Neural progenitor cell (in vitro differentiated cells): ENCODE data around the gene C4orf51. TPM values are rescaled to one million over a fixed set of nuclear protein-coding genes. Genes with fewer than 3 reads are reported as not detected.

ENCODE experiments used
- DNase-seq: peaks from one replicate; pipeline ENCODE4 v3.0.0-alpha.2; 2016; ENCODE audit warnings: low spot score
- H2AFZ ChIP-seq: fragments of 200-600 bp; sonication (generic); replicated peaks from 2 replicates; pipeline ENCODE4 v1.6.1; 2016; ENCODE audit warnings: antibody characterized with exemption
- H3F3A ChIP-seq: fragments of 200-600 bp; sonication (generic); 2 replicates; pipeline ENCODE4 v1.6.1; 2016; ENCODE audit warnings: antibody characterized with exemption, low read depth
- H3K27ac ChIP-seq: fragments of 200-600 bp; sonication (generic); 2 replicates; pipeline ENCODE4 v1.5.1; 2016; ENCODE audit warnings: mild to moderate bottlenecking
- H3K27me3 ChIP-seq: fragments of 200-600 bp; sonication (generic); 2 replicates; pipeline ENCODE4 v1.6.1; 2016; ENCODE audit warnings: mild to moderate bottlenecking, moderate library complexity
- H3K36me3 ChIP-seq: fragments of 200-600 bp; sonication (generic); 2 replicates; pipeline ENCODE4 v1.5.1; 2016
- H3K4me1 ChIP-seq: fragments of 200-600 bp; sonication (generic); 2 replicates; pipeline ENCODE4 v1.6.1; 2016; ENCODE audit warnings: mixed run types
- H3K4me2 ChIP-seq: fragments of 200-600 bp; sonication (generic); 2 replicates; pipeline ENCODE4 v1.6.1; 2016
- H3K4me3 ChIP-seq: fragments of 200-600 bp; sonication (generic); 2 replicates; pipeline ENCODE4 v1.5.1; 2016
- H3K79me2 ChIP-seq: fragments of 200-600 bp; sonication (generic); 2 replicates; pipeline ENCODE4 v1.6.1; 2016; ENCODE audit warnings: low read depth
- H3K9ac ChIP-seq: fragments of 200-600 bp; sonication (generic); 2 replicates; pipeline ENCODE4 v1.6.1; 2016
- H3K9me3 ChIP-seq: fragments of 200-600 bp; sonication (generic); 2 replicates; pipeline ENCODE4 v1.5.1; 2016; ENCODE audit warnings: low read depth
- H4K20me1 ChIP-seq: fragments of 200-600 bp; sonication (generic); 2 replicates; pipeline ENCODE4 v1.6.1; 2016; ENCODE audit warnings: low read depth
- H3K27ac Mint-ChIP-seq: 3 replicates; pipeline ENCODE4 v1.8.0; 2021; ENCODE audit warnings: mixed read lengths
- H3K27me3 Mint-ChIP-seq: 2 replicates; pipeline ENCODE4 v1.8.0; 2022; ENCODE audit warnings: low read depth, mild to moderate bottlenecking, inconsistent platforms, moderate library complexity, mixed read lengths; ENCODE audit not compliant: insufficient read depth
- H3K36me3 Mint-ChIP-seq: 3 replicates; pipeline ENCODE4 v1.8.0; 2021; ENCODE audit warnings: mixed read lengths
- H3K4me1 Mint-ChIP-seq: 3 replicates; pipeline ENCODE4 v1.8.0; 2021; ENCODE audit warnings: mixed read lengths
- H3K4me3 Mint-ChIP-seq: 3 replicates; pipeline ENCODE4 v1.8.0; 2021; ENCODE audit warnings: mild to moderate bottlenecking, moderate library complexity, mixed read lengths
- H3K9me3 Mint-ChIP-seq: 3 replicates; pipeline ENCODE4 v1.8.0; 2020; ENCODE audit warnings: mixed read lengths
- CTCF ChIP-seq: fragments of 200-600 bp; sonication (generic); IDR thresholded peaks from 2 replicates; pipeline ENCODE4 v1.5.1; 2017; ENCODE audit warnings: antibody characterized with exemption, mild to moderate bottlenecking
- EZH2 ChIP-seq: fragments of 200-600 bp; sonication (generic); IDR thresholded peaks from 2 replicates; pipeline ENCODE4 v1.6.1; 2017; ENCODE audit warnings: antibody characterized with exemption, mild to moderate bottlenecking, moderate library complexity
- EZH2phosphoT487 ChIP-seq: fragments of 200-600 bp; sonication (generic); IDR thresholded peaks from 2 replicates; pipeline ENCODE4 v1.6.1; 2017; ENCODE audit warnings: antibody characterized with exemption
- total RNA-seq: library from RNA; depleted of rRNA; stranded (reverse); fragments of >200 nt; gene quantifications from 2 replicates; pipeline ENCODE4 v1.2.3, GENCODE V29; 2015; ENCODE audit warnings: low replicate concordance

C4orf51 gene
- total RNA-seq, 1 donor from 2014 or later: not detected

DNA sequence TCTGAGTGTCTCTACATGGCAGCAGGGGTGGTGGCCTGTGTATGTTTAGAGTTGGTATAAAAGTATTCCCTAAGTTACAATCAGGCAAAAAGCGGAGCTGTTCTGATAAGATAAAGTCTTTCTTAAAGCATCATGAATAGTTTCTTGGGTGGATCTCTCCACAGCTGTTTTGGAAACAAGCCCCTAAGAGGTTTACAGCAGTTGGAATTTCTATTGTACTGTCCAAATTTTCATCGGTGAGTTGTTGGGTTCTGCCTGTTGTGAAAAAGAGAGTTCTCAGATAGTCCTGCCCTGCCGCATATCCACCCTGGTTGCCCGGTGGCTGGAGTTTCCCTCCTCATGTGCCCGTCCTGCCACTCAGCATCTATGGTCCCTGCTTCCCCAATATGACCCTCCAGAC lies 50.1 kb downstream of the C4orf51 start:
- Mint-ChIP-seq H3K27ac (no peak overlapping the region), H3K36me3 (no peaks in the 10 kb centered on the region), H3K9me3 (peaks cover 3% of the 10 kb centered on the region), H3K27me3 (peaks cover 9% of the 10 kb centered on the region), H3K4me1 (peaks cover 30% of the 10 kb centered on the region), H3K4me3 (no peak overlapping the region)
- Histone ChIP-seq H4K20me1 (no peaks in the 10 kb centered on the region), H3K79me2 (no peaks in the 10 kb centered on the region), H3K4me1 (peaks cover 16% of the 10 kb centered on the region), H3K27ac (no peak overlapping the region), H3K36me3 (no peaks in the 10 kb centered on the region), H3K27me3 (no peaks in the 10 kb centered on the region), H3K9ac (no peak overlapping the region), H3K4me2 (no peak overlapping the region), H3K4me3 (no peak overlapping the region), H3K9me3 (no peaks in the 10 kb centered on the region), H3F3A (peaks cover 24% of the 10 kb centered on the region), H2AFZ (peak overlapping the region; percentile 6)
- DNase-seq: no peak
- TF ChIP-seq EZH2phosphoT487 (no peak), EZH2 (no peak), CTCF (no peak)

DNA sequence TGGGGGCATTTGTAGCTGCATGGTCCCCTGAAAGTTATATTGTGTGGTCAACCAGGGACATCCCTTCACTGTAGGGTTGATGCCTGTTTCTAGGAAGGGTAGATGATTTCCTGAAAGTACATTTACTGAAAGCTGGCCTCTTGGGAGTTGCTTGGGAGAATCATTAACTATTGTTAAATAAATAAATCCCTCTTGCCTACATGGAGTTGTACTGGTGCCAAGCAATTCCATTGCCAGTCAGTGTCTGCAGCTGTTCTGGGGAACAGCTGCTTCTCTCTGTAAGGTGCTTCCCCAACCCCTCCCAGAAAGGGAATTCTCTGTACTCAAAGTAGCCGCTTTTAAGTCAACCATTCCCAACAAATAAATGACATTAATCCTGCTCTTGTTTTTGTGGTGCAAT lies 51.1 kb downstream of the C4orf51 start:
- no peak overlapping the region for H2AFZ ChIP-seq
- H3K36me3 ChIP-seq: no peaks in the 10 kb centered on the region
- H3K79me2 ChIP-seq: no peaks in the 10 kb centered on the region
- no peak for DNase-seq
- TF ChIP-seq EZH2phosphoT487 (no peak), EZH2 (no peak), CTCF (no peak)
- Mint-ChIP-seq H3K4me1 (peaks cover 40% of the 10 kb centered on the region), H3K36me3 (no peaks in the 10 kb centered on the region), H3K4me3 (no peak overlapping the region), H3K27ac (peak overlapping the region; percentile 50), H3K9me3 (peaks cover 3% of the 10 kb centered on the region), H3K27me3 (peaks cover 9% of the 10 kb centered on the region)
- peaks cover 16% of the 10 kb centered on the region for H3K4me1 ChIP-seq
- H3K27ac ChIP-seq: no peak overlapping the region
- no peak overlapping the region for H3K4me2 ChIP-seq
- no peak overlapping the region for H3K9ac ChIP-seq
- no peaks in the 10 kb centered on the region for H4K20me1 ChIP-seq
- no peaks in the 10 kb centered on the region for H3K9me3 ChIP-seq
- H3K4me3 ChIP-seq: no peak overlapping the region
- H3F3A ChIP-seq: peaks cover 24% of the 10 kb centered on the region
- H3K27me3 ChIP-seq: no peaks in the 10 kb centered on the region

GRCh38 chr4:145732001-145732815 lies 52.3 kb downstream of the C4orf51 start:
- H3K27me3 ChIP-seq: no peaks in the 10 kb centered on the region
- H3K9me3 Mint-ChIP-seq: peaks cover 3% of the 10 kb centered on the region

More at GRCh38 chr4:145732001-145732815, 52.3 kb downstream of the C4orf51 start:
- TF ChIP-seq EZH2phosphoT487 (no peak), EZH2 (no peak), CTCF (no peak)
- H3K27me3 Mint-ChIP-seq: peaks cover 9% of the 10 kb centered on the region
- H3K4me1 ChIP-seq: peaks cover 16% of the 10 kb centered on the region
- no peaks in the 10 kb centered on the region for H4K20me1 ChIP-seq
- H3K79me2 ChIP-seq: no peaks in the 10 kb centered on the region
- peaks cover 24% of the 10 kb centered on the region for H3F3A ChIP-seq
- H3K9me3 ChIP-seq: no peaks in the 10 kb centered on the region
- H3K4me2 ChIP-seq: peak overlapping the region; percentile 78
- H3K4me3 ChIP-seq: peak overlapping the region; percentile 52
- no peaks in the 10 kb centered on the region for H3K36me3 ChIP-seq
- H3K4me1 Mint-ChIP-seq: peaks cover 47% of the 10 kb centered on the region
- H3K27ac ChIP-seq: peak overlapping the region; percentile 91
- H3K27ac Mint-ChIP-seq: peak overlapping the region; percentile 53
- H3K9ac ChIP-seq: no peak overlapping the region
- peak overlapping the region; percentile 62 for H3K4me3 Mint-ChIP-seq
- H2AFZ ChIP-seq: peak overlapping the region; percentile 93
- no peaks in the 10 kb centered on the region for H3K36me3 Mint-ChIP-seq
- DNase-seq: peak; percentile 20
